GM15510 (cell line): Measurements from ENCODE around the gene CDK17.

ENCODE experiments used
- POLR2A ChIP-seq: IDR thresholded peaks from 3 replicates; pipeline ENCODE4 v1.6.1; 2011; ENCODE audit warnings: borderline replicate concordance; ENCODE audit not compliant: insufficient read length; ENCODE audit errors: extremely low read depth

The CDK17 gene

GRCh38 chr12:96228566-96229248 lies 171.5 kb downstream of the CDK17 start:
- TF ChIP-seq POLR2A: no peak
